HepG2 (cell line): Measurements from ENCODE around the gene NTMT1. TPM values are rescaled to one million over a fixed set of nuclear protein-coding genes. Genes with fewer than 3 reads are reported as not detected.

Source experiments
- E2F2 ChIP-seq: sonication (generic); formaldehyde crosslinking; IDR thresholded peaks from 2 replicates; pipeline ENCODE4 v1.4.0; 2020; ENCODE audit warnings: missing genetic modification reagents, borderline replicate concordance
- FOXA1 ChIP-seq, 2 experiments: fragments of 450-650 bp in 1 of 2; sonication (generic) in 1 of 2; formaldehyde crosslinking in 1 of 2; IDR thresholded peaks; 2 replicates each; pipeline versions ENCODE4 v1.4.0 to v1.6.1; 2016 to 2020; ENCODE audit warnings: missing genetic modification reagents in 1 of 2
- HDAC2 ChIP-seq: sonication (generic); formaldehyde crosslinking; IDR thresholded peaks from 2 replicates; pipeline ENCODE4 v1.4.0; 2020; ENCODE audit warnings: missing genetic modification reagents
- HMG20A ChIP-seq: IDR thresholded peaks from 2 replicates; pipeline ENCODE4 v1.6.1; 2016; ENCODE audit warnings: borderline replicate concordance
- KMT2B ChIP-seq: IDR thresholded peaks from 2 replicates; pipeline ENCODE4 v1.6.1; 2016; ENCODE audit warnings: missing genetic modification reagents, missing compliant biosample characterization
- SALL2 ChIP-seq: sonication (generic); formaldehyde crosslinking; IDR thresholded peaks from 2 replicates; pipeline ENCODE4 v1.8.1; 2023; ENCODE audit warnings: mild to moderate bottlenecking, missing genetic modification reagents, inconsistent platforms
- SUZ12 ChIP-seq: fragments of 150-350 bp; IDR thresholded peaks from 2 replicates; pipeline ENCODE4 v1.6.1; 2014; ENCODE audit warnings: low read depth, low read length
- TGIF2 ChIP-seq: IDR thresholded peaks from 2 replicates; pipeline ENCODE4 v1.6.1; 2016; ENCODE audit warnings: control low read depth, missing compliant biosample characterization
- THAP11 ChIP-seq: IDR thresholded peaks from 2 replicates; pipeline ENCODE4 v1.6.1; 2016; ENCODE audit warnings: missing biosample characterization, missing genetic modification reagents
- ZFP90 ChIP-seq: sonication (generic); formaldehyde crosslinking; IDR thresholded peaks from 2 replicates; pipeline ENCODE4 v1.8.0; 2022; ENCODE audit warnings: missing genetic modification reagents, mild to moderate bottlenecking, inconsistent platforms, borderline replicate concordance
- ZNF18 ChIP-seq: sonication (generic); formaldehyde crosslinking; IDR thresholded peaks from 2 replicates; pipeline ENCODE4 v1.8.0; 2022; ENCODE audit warnings: mild to moderate bottlenecking, missing genetic modification reagents; ENCODE audit not compliant: insufficient replicate concordance
- ZNF264 ChIP-seq: sonication (generic); formaldehyde crosslinking; IDR thresholded peaks from 2 replicates; pipeline ENCODE4 v1.4.0; 2020; ENCODE audit warnings: missing genetic modification reagents
- ZNF674 ChIP-seq: sonication (generic); formaldehyde crosslinking; IDR thresholded peaks from 2 replicates; pipeline ENCODE4 v1.5.0; 2020; ENCODE audit warnings: low read depth, mild to moderate bottlenecking, missing genetic modification reagents
- ZNF766 ChIP-seq: sonication (generic); formaldehyde crosslinking; IDR thresholded peaks from 2 replicates; pipeline ENCODE4 v1.5.0; 2020; ENCODE audit warnings: missing genetic modification reagents, borderline replicate concordance
- polyA plus RNA-seq, 8 experiments: library from polyadenylated mRNA; depleted of rRNA in 3 of 8; stranded (reverse) in 7 of 8; unstranded in 1 of 8; fragments of >200 nt; fragmentation: Illumina TruSeq in 4 of 8; extraction: Trizol in 4 of 8; gene quantifications; 2 replicates each; pipeline versions ENCODE4 v1.2.1 to v1.2.3, GENCODE V29; 2011 to 2016; ENCODE audit warnings: low read depth in 4 of 8, missing spikeins in 1 of 8, mixed read lengths in 1 of 8; ENCODE audit not compliant: insufficient read depth in 1 of 8
- total RNA-seq, 5 experiments: library from RNA; depleted of rRNA; stranded (reverse); fragments of >200 nt; fragmentation: Illumina TruSeq; extraction: Trizol; gene quantifications; 2 replicates each; pipeline ENCODE4 v1.2.3, GENCODE V29; 2016; ENCODE audit warnings: low read depth in 1 of 5
- TF ChIP-seq, protein P1 (sequence below): sonication (generic); formaldehyde crosslinking; IDR thresholded peaks from one replicate; pipeline ENCODE4 v1.5.1; 2020; ENCODE audit warnings: mild to moderate bottlenecking, missing genetic modification reagents; ENCODE audit errors: not compliant biosample characterization
- TF ChIP-seq, protein P2 (sequence below): sonication (generic); formaldehyde crosslinking; IDR thresholded peaks from 2 replicates; pipeline ENCODE4 v1.5.0; 2020; ENCODE audit warnings: missing genetic modification reagents

NTMT1 gene
- total and polyA plus RNA-seq, 2 of the 13 experiments (the other 11 are each of a cell fraction or from before 2014, with no cell fraction given), result 49.1 to 53.8 TPM

GRCh38 chr9:129641750-129642585 lies 16.0 kb downstream of the NTMT1 start, which contains the start of gene ASB6 (continued):
- TF ChIP-seq, protein P1, sequence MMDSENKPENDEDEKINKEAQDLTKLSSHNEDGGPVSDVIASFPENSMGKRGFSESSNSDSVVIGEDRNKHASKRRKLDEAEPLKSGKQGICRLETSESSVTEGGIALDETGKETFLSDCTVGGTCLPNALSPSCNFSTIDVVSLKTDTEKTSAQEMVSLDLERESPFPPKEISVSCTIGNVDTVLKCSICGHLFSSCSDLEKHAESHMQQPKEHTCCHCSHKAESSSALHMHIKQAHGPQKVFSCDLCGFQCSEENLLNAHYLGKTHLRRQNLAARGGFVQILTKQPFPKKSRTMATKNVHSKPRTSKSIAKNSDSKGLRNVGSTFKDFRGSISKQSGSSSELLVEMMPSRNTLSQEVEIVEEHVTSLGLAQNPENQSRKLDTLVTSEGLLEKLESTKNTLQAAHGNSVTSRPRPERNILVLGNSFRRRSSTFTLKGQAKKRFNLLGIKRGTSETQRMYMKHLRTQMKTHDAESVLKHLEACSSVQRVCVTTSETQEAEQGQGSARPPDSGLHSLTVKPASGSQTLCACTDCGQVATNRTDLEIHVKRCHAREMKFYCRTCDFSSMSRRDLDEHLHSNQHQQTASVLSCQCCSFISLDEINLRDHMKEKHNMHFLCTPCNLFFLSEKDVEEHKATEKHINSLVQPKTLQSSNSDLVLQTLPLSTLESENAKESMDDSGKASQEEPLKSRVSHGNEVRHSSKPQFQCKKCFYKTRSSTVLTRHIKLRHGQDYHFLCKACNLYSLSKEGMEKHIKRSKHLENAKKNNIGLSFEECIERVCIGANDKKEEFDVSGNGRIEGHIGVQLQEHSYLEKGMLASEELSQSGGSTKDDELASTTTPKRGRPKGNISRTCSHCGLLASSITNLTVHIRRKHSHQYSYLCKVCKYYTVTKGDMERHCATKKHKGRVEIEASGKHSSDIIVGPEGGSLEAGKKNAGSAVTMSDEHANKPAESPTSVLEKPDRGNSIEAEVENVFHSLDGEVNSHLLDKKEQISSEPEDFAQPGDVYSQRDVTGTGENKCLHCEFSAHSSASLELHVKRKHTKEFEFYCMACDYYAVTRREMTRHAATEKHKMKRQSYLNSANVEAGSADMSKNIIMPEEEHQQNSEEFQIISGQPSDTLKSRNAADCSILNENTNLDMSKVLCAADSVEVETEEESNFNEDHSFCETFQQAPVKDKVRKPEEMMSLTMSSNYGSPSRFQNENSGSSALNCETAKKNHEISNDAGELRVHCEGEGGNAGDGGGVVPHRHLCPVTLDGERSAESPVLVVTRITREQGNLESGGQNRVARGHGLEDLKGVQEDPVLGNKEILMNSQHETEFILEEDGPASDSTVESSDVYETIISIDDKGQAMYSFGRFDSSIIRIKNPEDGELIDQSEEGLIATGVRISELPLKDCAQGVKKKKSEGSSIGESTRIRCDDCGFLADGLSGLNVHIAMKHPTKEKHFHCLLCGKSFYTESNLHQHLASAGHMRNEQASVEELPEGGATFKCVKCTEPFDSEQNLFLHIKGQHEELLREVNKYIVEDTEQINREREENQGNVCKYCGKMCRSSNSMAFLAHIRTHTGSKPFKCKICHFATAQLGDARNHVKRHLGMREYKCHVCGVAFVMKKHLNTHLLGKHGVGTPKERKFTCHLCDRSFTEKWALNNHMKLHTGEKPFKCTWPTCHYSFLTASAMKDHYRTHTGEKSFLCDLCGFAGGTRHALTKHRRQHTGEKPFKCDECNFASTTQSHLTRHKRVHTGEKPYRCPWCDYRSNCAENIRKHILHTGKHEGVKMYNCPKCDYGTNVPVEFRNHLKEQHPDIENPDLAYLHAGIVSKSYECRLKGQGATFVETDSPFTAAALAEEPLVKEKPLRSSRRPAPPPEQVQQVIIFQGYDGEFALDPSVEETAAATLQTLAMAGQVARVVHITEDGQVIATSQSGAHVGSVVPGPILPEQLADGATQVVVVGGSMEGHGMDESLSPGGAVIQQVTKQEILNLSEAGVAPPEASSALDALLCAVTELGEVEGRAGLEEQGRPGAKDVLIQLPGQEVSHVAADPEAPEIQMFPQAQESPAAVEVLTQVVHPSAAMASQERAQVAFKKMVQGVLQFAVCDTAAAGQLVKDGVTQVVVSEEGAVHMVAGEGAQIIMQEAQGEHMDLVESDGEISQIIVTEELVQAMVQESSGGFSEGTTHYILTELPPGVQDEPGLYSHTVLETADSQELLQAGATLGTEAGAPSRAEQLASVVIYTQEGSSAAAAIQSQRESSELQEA (CRISPR knock-in tag), result peak; percentile 86
- peak; percentile 93 for TF ChIP-seq HDAC2
- TF ChIP-seq, protein P2, sequence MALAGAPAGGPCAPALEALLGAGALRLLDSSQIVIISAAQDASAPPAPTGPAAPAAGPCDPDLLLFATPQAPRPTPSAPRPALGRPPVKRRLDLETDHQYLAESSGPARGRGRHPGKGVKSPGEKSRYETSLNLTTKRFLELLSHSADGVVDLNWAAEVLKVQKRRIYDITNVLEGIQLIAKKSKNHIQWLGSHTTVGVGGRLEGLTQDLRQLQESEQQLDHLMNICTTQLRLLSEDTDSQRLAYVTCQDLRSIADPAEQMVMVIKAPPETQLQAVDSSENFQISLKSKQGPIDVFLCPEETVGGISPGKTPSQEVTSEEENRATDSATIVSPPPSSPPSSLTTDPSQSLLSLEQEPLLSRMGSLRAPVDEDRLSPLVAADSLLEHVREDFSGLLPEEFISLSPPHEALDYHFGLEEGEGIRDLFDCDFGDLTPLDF, result peak; percentile 72; the same call in 1 of the 2 replicates
- TF ChIP-seq KMT2B, result peak; percentile 86
- no peak for TF ChIP-seq ZNF18
- TF ChIP-seq ZNF766 (CRISPR knock-in tag), result peak; percentile 89; the same call in 1 of the 2 replicates
- peak; percentile 42; the same call in 1 of the 2 replicates for TF ChIP-seq TGIF2 (CRISPR knock-in tag)
- TF ChIP-seq FOXA1 (IDR thresholded peaks at IDR 0.05), result no peak
- no peak; the same call in 1 of the 2 replicates for TF ChIP-seq FOXA1 (CRISPR knock-in tag; IDR thresholded peaks at IDR 0.05)
- peak; percentile 88; the same call in 1 of the 2 replicates for TF ChIP-seq ZNF674
- peak; percentile 93 for TF ChIP-seq SALL2 (CRISPR knock-in tag)
- no peak; the same call in 1 of the 2 replicates for TF ChIP-seq E2F2 (CRISPR knock-in tag)
- TF ChIP-seq THAP11 (CRISPR knock-in tag), result peak; percentile 96
- peak; percentile 30; the same call in 1 of the 2 replicates for TF ChIP-seq HMG20A (CRISPR knock-in tag)
- TF ChIP-seq SUZ12, result no peak
- TF ChIP-seq ZFP90, result peak; percentile 6; the same call in 1 of the 2 replicates
- TF ChIP-seq ZNF264, result 0 out of 2 replicates have a peak, but pooled peaks have one; percentile 51
